ENCODE data around the gene TNRC6C.

Gene TNRC6C

DNA sequence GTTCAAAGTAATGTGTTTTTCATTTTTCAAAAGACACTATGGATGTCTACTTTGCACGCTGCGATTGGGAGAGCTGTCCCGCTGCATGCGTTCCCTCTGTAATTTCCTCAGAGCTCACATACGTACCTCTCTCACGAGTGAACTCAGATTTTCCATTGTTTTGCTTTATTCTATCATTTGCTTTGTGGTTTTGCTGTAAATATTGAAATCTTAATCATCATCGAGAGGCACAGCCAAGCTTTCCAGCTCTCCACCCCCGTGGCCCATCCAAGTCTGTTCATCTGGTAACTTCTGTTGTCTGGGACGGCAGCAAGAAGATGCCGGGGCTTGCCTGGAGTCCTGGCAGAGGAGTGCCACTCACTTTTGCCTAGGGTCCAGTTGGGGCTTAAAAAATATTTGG lies 149.0 kb downstream of the TNRC6C start:
- TF ChIP-seq GATA2 (IDR thresholded peaks at IDR 0.05; ENCODE audit: low read depth, low read length), result no peak
- no peak for TF ChIP-seq GATA3 (IDR thresholded peaks at IDR 0.05; ENCODE audit: low read depth, low read length)

DNA sequence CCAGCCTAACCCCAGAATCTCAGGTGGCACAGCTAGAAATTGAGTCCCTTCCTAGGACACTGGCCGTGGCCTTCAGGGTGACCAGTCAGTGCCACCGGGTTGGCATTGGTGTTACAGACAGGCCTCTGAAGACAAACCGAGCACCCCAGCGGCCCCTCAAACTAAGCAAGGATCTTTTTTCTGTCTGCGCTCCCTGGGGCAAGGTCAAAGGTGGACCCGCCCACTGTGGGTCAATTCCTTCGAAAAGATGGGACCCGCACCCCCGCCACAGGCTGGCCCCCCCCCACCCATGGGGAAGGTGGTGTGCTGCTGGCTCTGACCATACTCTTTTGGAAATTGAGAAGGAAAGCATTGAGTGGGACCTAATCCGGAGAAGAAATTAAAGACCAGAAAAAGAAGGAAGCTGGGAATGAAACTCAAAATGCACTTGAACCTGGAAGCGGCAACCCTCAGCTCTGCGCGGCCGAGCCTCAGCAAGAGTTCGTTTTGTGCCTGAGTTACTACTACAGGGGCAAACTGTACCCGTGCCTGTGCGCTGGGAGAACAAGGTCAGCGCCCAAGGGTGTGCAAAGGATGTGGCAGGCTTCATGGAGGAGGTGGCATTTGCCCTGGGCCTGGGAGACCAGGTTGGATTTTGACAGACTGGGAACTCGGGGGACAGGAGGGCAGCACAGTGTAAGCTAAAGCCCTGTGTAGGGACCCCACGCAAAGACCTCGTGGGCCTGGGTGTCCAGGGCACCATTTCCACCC lies 149.6 kb downstream of the TNRC6C start:
- TF ChIP-seq GATA2 (IDR thresholded peaks at IDR 0.05; ENCODE audit: low read depth, low read length) (no peak), GATA3 (IDR thresholded peaks at IDR 0.05; ENCODE audit: low read depth, low read length) (no peak)

DNA sequence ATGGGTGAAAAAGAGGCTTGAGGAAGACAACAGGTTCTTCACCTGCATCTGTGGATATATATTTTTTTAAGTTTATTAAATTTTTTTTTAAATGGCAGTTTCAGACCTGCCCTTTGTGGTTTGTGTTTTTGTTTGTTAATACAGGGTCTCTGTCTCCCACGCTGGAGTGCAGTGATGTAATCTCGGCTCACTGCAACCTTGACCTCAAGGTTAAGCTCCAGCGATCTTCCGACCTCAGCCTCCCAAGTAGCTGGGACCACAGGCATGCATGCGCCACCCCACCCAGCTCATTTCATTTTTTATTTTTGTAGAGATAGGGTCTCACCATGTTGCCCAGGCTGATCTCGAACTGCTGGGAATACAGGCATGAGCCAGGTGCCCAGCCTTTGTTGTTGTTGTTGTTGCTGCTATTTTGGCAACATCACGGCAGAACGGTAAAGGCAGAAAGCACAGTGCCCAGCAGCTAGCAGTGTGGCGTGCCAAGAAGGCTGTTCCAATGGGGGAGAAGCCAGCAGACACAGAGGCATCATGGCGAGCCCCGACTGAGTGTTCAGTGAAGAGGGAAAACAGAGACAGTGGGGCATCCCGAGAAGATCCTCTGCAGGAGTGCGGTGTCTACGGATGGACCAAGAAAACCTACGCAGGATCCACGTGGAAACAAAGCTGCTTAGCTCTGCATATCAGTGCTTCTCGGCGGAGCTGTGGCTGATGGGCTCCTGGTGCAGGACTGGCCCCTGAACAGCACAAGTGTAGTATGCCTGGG lies 150.4 kb downstream of the TNRC6C start:
- no peak for TF ChIP-seq GATA2 (IDR thresholded peaks at IDR 0.05; ENCODE audit: low read depth, low read length)
- no peak for TF ChIP-seq GATA3 (IDR thresholded peaks at IDR 0.05; ENCODE audit: low read depth, low read length)

DNA sequence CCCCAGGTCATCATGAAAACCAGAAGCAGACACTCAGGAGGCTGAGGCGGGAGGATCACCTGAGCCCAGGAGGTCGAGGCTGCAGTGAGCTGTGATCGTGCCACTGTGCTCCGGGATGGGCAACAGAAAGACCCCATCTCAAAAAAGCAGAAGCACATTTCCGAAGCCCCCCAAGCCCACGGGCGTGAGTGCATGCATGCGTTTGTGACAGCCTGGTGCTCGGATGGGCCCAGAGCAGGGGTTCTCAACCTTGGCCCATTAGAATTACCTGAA lies 150.9 kb downstream of the TNRC6C start:
- TF ChIP-seq GATA3 (IDR thresholded peaks at IDR 0.05; ENCODE audit: low read depth, low read length), result no peak
- TF ChIP-seq GATA2 (IDR thresholded peaks at IDR 0.05; ENCODE audit: low read depth, low read length), result no peak

DNA sequence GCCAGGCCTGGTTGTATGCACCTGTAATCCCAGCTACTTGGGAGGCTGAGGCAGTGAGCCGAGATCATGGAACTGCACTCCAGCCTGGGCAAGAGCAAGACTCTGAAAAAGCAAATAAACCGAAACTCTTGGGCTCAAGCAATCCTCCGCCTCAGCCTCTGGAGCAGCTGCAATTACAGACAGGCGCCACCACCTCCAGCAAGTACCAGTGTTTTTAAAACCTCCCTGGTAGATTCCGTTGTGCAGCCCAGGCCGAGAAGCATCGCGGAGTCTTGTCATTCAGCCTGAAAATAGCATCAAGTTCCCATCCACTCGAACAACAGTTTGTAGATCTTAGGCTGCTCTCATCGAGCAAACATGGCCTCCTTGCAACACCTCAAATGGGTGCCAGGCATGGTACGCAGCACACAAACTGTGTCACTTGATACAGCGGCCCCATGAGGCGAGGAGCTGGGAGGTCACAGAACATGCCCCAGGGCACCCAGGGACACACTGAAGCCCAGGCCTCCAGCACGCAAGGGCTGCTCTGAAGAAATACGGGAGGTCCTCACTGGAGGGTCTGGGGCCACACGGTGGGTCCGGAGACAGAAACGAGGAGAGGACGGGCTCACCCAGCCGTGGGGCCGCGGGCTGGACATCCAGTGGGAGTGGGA lies 152.0 kb downstream of the TNRC6C start:
- no peak for TF ChIP-seq GATA3 (IDR thresholded peaks at IDR 0.05; ENCODE audit: low read depth, low read length)
- TF ChIP-seq GATA2 (IDR thresholded peaks at IDR 0.05; ENCODE audit: low read depth, low read length), result no peak

DNA sequence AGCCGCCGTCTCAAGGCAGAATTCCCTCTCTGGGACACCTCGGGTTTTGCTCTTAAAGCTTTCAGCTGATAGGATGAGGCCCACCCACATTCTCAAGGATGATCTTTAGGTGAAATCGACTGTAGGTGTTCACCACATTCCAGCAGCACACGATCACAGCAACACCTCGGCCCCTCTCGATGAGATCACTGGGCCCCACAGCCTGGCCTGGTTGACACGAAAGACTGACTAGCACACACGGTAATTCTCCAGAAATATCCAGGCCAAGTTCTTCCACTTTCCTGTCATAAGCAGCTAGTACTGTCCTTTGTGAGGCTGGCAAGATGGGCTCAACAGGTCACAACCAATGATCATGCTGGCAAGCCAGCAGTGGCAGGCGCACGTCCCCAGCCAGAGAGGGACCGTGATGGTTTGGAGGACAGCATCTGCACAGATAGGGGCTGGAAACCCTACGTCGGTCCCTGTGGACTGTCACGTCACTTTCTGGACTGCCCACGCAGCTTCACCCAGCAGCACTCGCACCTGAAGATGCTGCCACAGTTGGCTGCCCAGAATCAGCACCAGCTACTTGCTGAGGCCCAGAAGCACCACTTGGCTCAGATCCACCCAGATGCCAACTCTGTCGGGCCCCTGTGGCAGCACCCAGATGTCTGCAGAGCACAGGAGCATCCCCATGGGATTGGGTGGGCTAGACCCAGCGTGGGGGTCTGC lies 152.7 kb downstream of the TNRC6C start:
- TF ChIP-seq GATA2 (IDR thresholded peaks at IDR 0.05; ENCODE audit: low read depth, low read length) (no peak), GATA3 (IDR thresholded peaks at IDR 0.05; ENCODE audit: low read depth, low read length) (no peak)

DNA sequence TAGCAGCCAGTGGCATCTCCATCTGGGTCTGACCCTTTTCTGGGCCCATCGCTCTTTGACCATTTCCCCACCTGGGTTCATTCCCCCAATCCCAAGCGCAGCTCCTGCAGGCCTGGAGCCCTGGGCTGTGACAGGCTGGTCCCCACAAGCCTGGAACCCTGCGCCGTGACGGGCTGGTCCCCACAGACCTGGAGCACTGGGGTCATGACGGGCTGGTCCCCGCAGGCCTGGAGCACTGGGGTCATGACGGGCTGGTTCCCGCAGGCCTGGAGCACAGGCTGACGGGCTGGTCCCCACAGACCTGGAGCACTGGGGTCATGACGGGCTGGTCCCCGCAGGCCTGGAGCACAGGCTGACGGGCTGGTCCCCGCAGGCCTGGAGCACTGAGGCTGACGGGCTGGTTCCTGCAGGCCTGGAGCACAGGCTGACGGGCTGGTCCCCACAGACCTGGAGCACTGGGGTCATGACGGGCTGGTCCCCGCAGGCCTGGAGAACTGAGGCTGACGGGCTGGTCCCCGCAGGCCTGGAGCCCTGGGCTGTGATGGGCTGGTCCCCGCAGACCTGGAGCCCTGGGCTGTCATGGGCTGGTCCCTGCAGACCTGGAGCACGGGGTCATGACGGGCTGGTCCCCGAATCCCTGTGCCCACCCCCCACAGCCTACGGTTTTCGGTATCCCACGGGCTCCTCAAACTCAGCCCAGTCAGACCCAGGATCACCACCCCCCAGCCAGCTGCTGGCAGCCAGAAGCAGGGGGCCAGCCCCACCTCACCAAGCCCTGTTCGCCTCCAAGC lies 153.4 kb downstream of the TNRC6C start:
- no peak for TF ChIP-seq GATA2 (IDR thresholded peaks at IDR 0.05; ENCODE audit: low read depth, low read length)
- TF ChIP-seq GATA3 (IDR thresholded peaks at IDR 0.05; ENCODE audit: low read depth, low read length), result no peak

DNA sequence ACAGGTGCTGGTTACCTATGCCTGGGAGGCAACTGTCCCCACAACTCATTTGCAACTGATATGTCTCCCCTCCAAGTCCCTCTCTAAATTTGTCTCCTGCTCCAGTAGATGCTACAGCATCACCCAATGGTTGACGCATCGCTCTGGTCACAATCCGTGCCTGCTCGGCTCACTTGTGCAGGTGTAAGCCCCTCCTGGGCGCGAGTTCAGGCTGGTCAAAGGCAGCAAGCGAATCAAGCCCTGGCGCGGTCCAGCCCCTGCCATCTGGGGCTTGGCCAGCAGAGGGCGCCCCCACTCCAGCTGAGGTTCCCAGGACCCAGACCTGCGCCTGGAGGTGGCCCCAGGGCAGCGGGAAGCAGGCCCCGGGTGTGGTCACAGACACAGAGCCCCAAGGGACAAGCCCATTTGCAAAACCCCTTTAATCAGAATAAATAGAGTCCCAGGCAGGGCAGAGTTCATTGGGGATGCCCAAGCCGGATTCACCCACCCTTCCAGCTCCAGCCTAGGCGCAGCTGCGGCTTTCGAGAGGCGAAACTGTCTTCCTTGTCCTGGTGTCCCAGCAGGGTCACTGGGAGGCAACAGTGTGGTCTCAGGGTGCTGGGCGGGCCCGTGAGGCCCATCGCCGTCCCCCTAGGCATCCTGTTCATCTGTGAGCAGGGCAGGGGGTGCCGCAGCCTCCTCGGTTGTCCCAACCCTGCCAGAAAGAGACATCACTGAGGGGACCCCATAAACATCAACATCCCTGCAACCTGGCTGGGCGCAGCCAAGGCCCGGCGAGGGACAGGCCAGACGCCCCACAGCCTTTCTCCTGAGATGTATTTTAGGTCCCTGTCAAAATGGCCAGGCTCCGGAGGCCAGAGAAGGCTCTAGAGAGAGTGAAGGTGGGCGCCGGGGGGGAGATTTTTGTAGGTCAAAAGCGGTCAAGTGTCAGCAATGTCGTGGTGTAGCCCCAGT lies 154.3 kb downstream of the TNRC6C start:
- TF ChIP-seq GATA2 (IDR thresholded peaks at IDR 0.05; ENCODE audit: low read depth, low read length) (no peak), GATA3 (IDR thresholded peaks at IDR 0.05; ENCODE audit: low read depth, low read length) (no peak)

DNA sequence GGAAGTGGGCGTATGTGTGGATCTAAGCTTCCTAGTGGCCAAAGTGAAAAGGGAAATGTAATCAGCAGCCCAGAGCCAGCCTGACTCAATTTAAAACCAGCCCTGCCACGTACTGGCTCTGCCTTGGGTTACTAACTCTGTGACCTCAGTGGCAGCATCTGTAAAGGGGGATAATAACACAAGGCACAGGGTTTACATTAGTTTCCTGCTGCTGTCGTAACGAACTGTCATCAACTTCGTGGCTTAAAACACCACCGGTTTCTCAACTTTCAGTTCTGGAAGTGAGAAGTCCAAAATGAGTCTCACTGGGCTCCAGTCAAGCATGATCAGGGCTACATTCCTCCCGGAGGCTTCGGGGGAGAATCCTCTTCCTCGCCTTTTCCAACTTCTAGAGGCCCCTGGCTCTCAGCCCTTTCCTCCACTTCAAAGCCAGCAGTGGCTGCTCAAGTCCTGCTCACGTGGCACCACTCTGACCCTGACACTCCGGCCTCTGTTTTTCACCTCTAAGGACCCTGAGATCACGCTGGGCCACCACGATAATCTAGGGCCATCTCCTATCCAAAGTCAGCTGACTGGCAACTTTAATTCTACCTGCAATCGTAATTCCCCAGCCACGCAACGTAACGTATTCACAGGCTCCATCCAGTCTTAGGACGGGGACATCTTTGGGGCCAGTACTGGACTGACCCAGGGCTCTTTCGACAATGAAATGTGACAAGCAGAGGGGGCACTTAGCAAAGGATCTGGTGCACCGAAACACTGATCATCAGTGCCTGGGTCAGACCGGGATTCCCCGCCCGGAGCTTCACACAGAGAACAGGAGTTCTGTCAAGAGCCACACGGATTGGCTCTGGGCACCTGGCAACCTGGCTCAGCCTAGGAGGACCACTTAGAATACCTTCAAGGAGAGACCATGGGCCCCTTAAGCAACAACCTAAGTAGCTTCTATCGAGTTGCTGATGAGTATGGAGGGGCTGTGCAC lies 155.6 kb downstream of the TNRC6C start:
- no peak for TF ChIP-seq GATA2 (IDR thresholded peaks at IDR 0.05; ENCODE audit: low read depth, low read length)
- no peak for TF ChIP-seq GATA3 (IDR thresholded peaks at IDR 0.05; ENCODE audit: low read depth, low read length)

DNA sequence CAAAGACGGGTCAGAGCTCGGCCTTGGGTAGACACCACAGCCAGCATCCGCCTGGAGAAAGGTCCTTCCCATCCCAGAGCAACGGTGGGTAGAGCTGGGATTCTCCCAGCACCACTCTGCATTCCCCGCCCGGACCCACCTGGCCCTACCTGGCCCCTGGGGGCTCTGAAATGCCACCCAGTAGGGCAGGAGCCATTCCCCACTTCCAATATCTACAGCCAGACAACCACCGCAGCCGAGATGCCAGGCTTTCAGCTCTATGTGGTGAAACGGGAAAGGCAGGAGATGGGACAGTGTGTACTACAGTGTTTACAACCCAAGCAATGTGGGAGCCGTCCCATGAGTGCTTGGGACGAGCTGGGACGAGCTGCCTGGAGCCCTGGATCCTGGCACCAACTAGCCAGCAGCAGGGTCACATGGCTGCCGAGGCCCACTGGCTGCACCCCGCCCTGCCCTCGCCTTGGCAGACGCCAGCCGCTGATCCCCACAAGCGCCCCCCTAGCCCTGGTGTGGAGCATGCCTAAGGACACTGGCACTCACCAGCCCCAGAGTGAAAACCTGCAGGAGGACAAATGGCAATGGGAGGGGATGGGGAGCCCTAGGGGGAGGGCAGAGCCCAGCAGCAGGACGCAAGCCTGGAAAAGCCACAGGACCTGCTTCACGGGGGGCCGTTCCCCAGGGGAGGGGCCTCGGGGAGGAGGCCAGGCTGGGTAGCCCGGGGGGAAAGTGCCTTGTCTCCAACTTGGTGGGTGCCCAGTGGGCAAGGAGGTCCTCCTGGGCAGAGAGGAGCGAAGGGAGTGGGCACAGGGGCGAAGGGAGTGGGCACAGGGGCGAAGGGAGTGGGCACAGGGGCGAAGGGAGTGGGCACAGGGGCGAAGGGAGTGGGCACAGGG lies 156.6 kb downstream of the TNRC6C start:
- TF ChIP-seq GATA2 (IDR thresholded peaks at IDR 0.05; ENCODE audit: low read depth, low read length), result no peak
- TF ChIP-seq GATA3 (IDR thresholded peaks at IDR 0.05; ENCODE audit: low read depth, low read length), result no peak

DNA sequence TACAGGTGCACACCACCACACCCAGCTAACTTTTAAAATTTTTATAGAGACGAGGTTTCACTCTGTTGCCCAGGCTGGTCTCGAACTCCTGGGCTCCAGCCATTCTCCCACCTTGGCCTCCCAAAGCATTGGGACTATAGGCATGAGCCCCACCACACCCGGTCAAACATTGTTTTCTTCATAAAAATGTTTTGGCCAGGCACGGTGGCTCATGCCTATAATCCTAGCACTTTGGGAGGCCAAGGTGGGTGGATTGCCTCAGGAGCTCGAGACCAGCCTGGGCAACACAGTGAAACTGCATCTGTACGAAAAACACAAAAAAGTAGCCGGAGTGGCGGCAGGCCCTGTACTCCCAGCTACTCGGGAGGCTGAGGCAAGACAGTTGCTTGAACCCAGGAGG lies 157.9 kb downstream of the TNRC6C start:
- TF ChIP-seq GATA3 (IDR thresholded peaks at IDR 0.05; ENCODE audit: low read depth, low read length) (no peak), GATA2 (IDR thresholded peaks at IDR 0.05; ENCODE audit: low read depth, low read length) (no peak)

Measured in SH-SY5Y (cell line).